Upper lobe of left lung (tissue), 6 donors: ENCODE data around the gene CRELD2. TPM values are rescaled to one million over a fixed set of nuclear protein-coding genes. Genes with fewer than 3 reads are reported as not detected.

Source experiments
- ATAC-seq, 2 donors: fragments of 200-7000 bp; cut with Tn5 transposase; one replicate each; pipeline ENCODE4 v1.9.1; 2022; ENCODE audit warnings: mild to moderate bottlenecking in 2 of 2, moderate library complexity in 2 of 2; ENCODE audit not compliant: low FRiP score in 2 of 2
- DNase-seq, 2 donors: peaks; one replicate each; pipeline ENCODE4 v3.0.0-alpha.2; 2019 to 2020
- H3K27ac ChIP-seq, 4 donors: fragments of 200-600 bp; sonication (generic); one replicate each; pipeline ENCODE4 v1.5.1; 2016 to 2019
- H3K27me3 ChIP-seq, 4 donors: fragments of 200-600 bp; sonication (generic); one replicate each; pipeline ENCODE4 v1.5.1; 2017 to 2019
- H3K36me3 ChIP-seq, 4 donors: fragments of 200-600 bp; sonication (generic); one replicate each; pipeline ENCODE4 v1.5.1; 2016 to 2019
- H3K4me1 ChIP-seq, 4 donors: fragments of 200-600 bp; sonication (generic); one replicate each; pipeline ENCODE4 v1.5.1; 2018 to 2019
- H3K4me3 ChIP-seq, 4 donors: fragments of 200-600 bp; sonication (generic); one replicate each; pipeline ENCODE4 v1.5.1; 2017 to 2019; ENCODE audit warnings: mild to moderate bottlenecking in 2 of 4, moderate library complexity in 1 of 4
- H3K9me3 ChIP-seq, 4 donors: fragments of 200-600 bp; sonication (generic); one replicate each; pipeline ENCODE4 v1.5.1; 2018 to 2019
- EP300 ChIP-seq, 4 donors: sonication (generic); formaldehyde crosslinking; IDR thresholded peaks; one replicate each; pipeline ENCODE4 v1.5.1; 2017; ENCODE audit warnings: antibody characterized with exemption in 4 of 4, control low read depth in 2 of 4
- POLR2A ChIP-seq, 4 donors: fragments of 450-650 bp; IDR thresholded peaks; one replicate each; pipeline ENCODE4 v1.5.1; 2016 to 2017; ENCODE audit warnings: antibody characterized with exemption in 4 of 4, mild to moderate bottlenecking in 2 of 4
- POLR2AphosphoS5 ChIP-seq, 2 donors: sonication (generic); formaldehyde crosslinking; IDR thresholded peaks; one replicate each; pipeline ENCODE4 v1.5.1; 2017; ENCODE audit warnings: antibody characterized with exemption in 2 of 2
- WGBS, 2 donors: methylation state at CpG; one replicate each; pipeline ENCODE4 v1.1.5; 2017 to 2018; 5-methylcytosine and 5-hydroxymethylcytosine counted together
- total RNA-seq, 6 donors: library from RNA; depleted of rRNA in 4 of 6; stranded (reverse); fragments of >200 nt in 4 of 6; gene quantifications; one replicate each; pipeline versions ENCODE4 v1.1.0 to v1.2.1, GENCODE V29; 2016 to 2021
- TF ChIP-seq, protein P1 (sequence below), 6 experiments: fragments of 450-650 bp in 4 of 6; fragments of 200-600 bp in 2 of 6; sonication (generic) in 2 of 6; IDR thresholded peaks; one replicate each; pipeline ENCODE4 v1.5.1; 2016 to 2019; ENCODE audit warnings: antibody characterized with exemption in 6 of 6
- donor health status: DM: no; HTN: no; CAD: no; lungs with moderate emphysema.
- donor health status: DM: no; HTN: yes; CAD: no; lungs with severe emphysema.

The CRELD2 gene
- total RNA-seq, 6 donors from 2014 or later: 31.2 to 72.6 (median 46.9) TPM

GRCh38 chr22:49963647-49964026 lies 45.2 kb downstream of the CRELD2 start:
- DNase-seq: peak in 1 of 2 donors; percentile 36
- peak overlapping the region; percentile 95 to 98 (median 96) for H3K27ac ChIP-seq
- no peaks in the 10 kb centered on the region for H3K27me3 ChIP-seq
- H3K4me3 ChIP-seq: peak overlapping the region; percentile 88 to 98 (median 94)
- 46 to 48% methylated on average over 6 of the region's 6 CpGs for WGBS, 2 donors
- peaks cover 17 to 44% (median 36%) of the 10 kb centered on the region in 4 donors for H3K36me3 ChIP-seq
- peaks cover 71 to 77% (median 75%) of the 10 kb centered on the region in 4 donors for H3K4me1 ChIP-seq
- ATAC-seq: no peak
- TF ChIP-seq POLR2AphosphoS5 (IDR thresholded peaks at IDR 0.05) (no peak), EP300 (IDR thresholded peaks at IDR 0.05) (no peak), POLR2A (IDR thresholded peaks at IDR 0.05) (no peak)
- TF ChIP-seq, protein P1, sequence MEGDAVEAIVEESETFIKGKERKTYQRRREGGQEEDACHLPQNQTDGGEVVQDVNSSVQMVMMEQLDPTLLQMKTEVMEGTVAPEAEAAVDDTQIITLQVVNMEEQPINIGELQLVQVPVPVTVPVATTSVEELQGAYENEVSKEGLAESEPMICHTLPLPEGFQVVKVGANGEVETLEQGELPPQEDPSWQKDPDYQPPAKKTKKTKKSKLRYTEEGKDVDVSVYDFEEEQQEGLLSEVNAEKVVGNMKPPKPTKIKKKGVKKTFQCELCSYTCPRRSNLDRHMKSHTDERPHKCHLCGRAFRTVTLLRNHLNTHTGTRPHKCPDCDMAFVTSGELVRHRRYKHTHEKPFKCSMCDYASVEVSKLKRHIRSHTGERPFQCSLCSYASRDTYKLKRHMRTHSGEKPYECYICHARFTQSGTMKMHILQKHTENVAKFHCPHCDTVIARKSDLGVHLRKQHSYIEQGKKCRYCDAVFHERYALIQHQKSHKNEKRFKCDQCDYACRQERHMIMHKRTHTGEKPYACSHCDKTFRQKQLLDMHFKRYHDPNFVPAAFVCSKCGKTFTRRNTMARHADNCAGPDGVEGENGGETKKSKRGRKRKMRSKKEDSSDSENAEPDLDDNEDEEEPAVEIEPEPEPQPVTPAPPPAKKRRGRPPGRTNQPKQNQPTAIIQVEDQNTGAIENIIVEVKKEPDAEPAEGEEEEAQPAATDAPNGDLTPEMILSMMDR (IDR thresholded peaks at IDR 0.05): no peak
- no peaks in the 10 kb centered on the region for H3K9me3 ChIP-seq

- 56 to 59% methylated on average over 14 to 19 of the region's 19 CpGs for WGBS, 2 donors
- no peak for TF ChIP-seq POLR2A (IDR thresholded peaks at IDR 0.05)
- no peak for TF ChIP-seq POLR2AphosphoS5 (IDR thresholded peaks at IDR 0.05)
- TF ChIP-seq, protein P1 (IDR thresholded peaks at IDR 0.05): no peak
- TF ChIP-seq EP300 (IDR thresholded peaks at IDR 0.05): no peak
- Histone ChIP-seq H3K27ac (peak overlapping the region; percentile 95 to 98 (median 96)), H3K4me3 (peak overlapping the region; percentile 88 to 98 (median 94)), H3K9me3 (no peaks in the 10 kb centered on the region), H3K36me3 (peaks cover 17 to 44% (median 36%) of the 10 kb centered on the region in 4 donors), H3K4me1 (peaks cover 63 to 75% (median 70%) of the 10 kb centered on the region in 4 donors), H3K27me3 (no peaks in the 10 kb centered on the region)
- no peak for ATAC-seq
- DNase-seq: peak; percentile 22 to 54
These were observed 46.0 kb downstream of the CRELD2 start for GRCh38 chr22:49964136-49965090.

DNA sequence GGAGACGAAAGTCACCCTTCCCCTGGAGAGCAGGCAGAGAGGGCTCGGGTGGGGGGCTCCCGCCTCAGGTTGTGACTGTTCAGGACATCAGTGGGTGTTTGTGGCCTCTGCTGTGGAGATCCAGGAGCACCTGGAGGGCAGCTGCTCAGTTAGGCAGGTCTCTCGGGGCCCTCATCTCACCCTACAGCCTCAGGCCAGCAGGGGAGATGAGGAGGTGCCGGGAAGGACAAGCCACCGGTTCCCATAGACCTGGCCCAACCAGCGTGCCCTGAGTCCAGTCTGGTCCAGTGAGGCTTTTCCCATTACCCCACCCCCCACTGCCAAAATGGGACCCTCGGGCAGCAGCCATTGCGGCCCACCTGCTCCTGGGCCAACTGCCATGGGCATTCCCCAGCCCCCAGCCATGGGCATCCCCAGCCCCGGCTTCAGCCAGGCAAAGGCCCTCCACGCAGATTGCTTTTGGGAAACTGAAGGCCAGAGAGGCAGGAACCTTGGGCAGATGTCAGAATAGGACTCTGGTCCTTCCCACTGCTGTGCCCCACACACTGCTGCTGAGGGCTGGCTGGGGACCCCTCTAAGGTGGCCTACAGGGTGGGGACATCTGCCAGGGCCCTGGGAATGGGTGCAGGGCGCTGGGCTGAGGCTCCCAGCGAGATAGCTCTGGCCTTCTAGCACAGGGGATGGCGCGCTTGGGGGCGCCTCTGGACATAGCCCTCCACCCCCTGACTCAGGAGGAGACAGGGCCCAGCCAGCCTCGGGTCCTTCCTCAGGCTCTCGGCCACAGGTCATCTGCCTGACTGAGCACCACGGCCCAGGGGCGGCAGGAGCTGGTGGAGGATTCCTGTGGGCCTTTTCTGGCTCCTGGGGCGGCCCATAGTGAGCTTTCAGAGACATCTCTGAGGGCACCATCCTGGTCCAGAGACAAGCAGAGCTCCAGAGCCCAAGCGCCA lies 46.9 kb downstream of the CRELD2 start:
- peaks cover 63 to 78% (median 70%) of the 10 kb centered on the region in 4 donors for H3K4me1 ChIP-seq
- DNase-seq: peak; percentile 44 to 80
- WGBS, 2 donors: 74 to 83% methylated on average over 5 to 21 of the region's 22 CpGs
- peak in 1 of 4 donors; percentile 23 for TF ChIP-seq POLR2A (IDR thresholded peaks at IDR 0.05)
- TF ChIP-seq, protein P1 (IDR thresholded peaks at IDR 0.05): no peak
- no peak for ATAC-seq
- H3K36me3 ChIP-seq: peaks cover 17 to 44% (median 36%) of the 10 kb centered on the region in 4 donors
- H3K27ac ChIP-seq: peak overlapping the region; percentile 95 to 98 (median 96)
- H3K27me3 ChIP-seq: no peaks in the 10 kb centered on the region
- H3K9me3 ChIP-seq: no peaks in the 10 kb centered on the region
- H3K4me3 ChIP-seq: peak overlapping the region in 1 of 4 donors; percentile 98

GRCh38 chr22:49966041-49966773 lies 47.8 kb downstream of the CRELD2 start:
- H3K4me3 ChIP-seq: peak overlapping the region in 1 of 4 donors; percentile 98
- no peaks in the 10 kb centered on the region for H3K9me3 ChIP-seq
- peak overlapping the region; percentile 95 to 98 (median 96) for H3K27ac ChIP-seq
- ATAC-seq: no peak
- H3K4me1 ChIP-seq: peaks cover 70 to 86% (median 78%) of the 10 kb centered on the region in 4 donors
- H3K36me3 ChIP-seq: peaks cover 17 to 44% (median 36%) of the 10 kb centered on the region in 4 donors
- no peaks in the 10 kb centered on the region for H3K27me3 ChIP-seq
- peak in 1 of 2 donors; percentile 32 for DNase-seq
- 62 to 73% methylated on average over 8 to 11 of the region's 11 CpGs for WGBS, 2 donors
- peak in 1 of 4 donors; percentile 18 for TF ChIP-seq POLR2A (IDR thresholded peaks at IDR 0.05)
- TF ChIP-seq EP300 (IDR thresholded peaks at IDR 0.05): no peak
- no peak for TF ChIP-seq POLR2AphosphoS5 (IDR thresholded peaks at IDR 0.05)
